IPS-20b (cell line): ENCODE data around the gene TSPAN8.
A peak's percentile ranks its signal among the peaks of the same experiment; 100 is the strongest.

Experiments
- H3K27ac ChIP-seq: one replicate; pipeline ENCODE4 v1.5.1; 2013; ENCODE audit warnings: low read length
- H3K27me3 ChIP-seq: 2 replicates; pipeline ENCODE4 v1.6.1; 2013; ENCODE audit warnings: mild to moderate bottlenecking, low read length, inconsistent platforms; ENCODE audit not compliant: insufficient read depth
- H3K36me3 ChIP-seq: 2 replicates; pipeline ENCODE4 v1.6.1; 2013; ENCODE audit warnings: low read depth, mild to moderate bottlenecking, inconsistent platforms, low read length, moderate library complexity; ENCODE audit not compliant: insufficient read depth
- H3K4me1 ChIP-seq: 2 replicates; pipeline ENCODE4 v1.6.1; 2013; ENCODE audit warnings: mild to moderate bottlenecking, control low read depth, inconsistent platforms, low read length, moderate library complexity; ENCODE audit not compliant: insufficient read depth
- H3K4me3 ChIP-seq: 2 replicates; pipeline ENCODE4 v1.5.1; 2013; ENCODE audit warnings: mild to moderate bottlenecking, low read length, inconsistent platforms
- H3K9ac ChIP-seq: 2 replicates; pipeline ENCODE4 v1.6.1; 2013; ENCODE audit warnings: low read depth, mild to moderate bottlenecking, inconsistent platforms, low read length, moderate library complexity
- H3K9me3 ChIP-seq: 2 replicates; pipeline ENCODE4 v1.6.1; 2013; ENCODE audit warnings: mild to moderate bottlenecking, low read depth, low read length, inconsistent platforms; ENCODE audit not compliant: insufficient read depth

Gene TSPAN8

GRCh38 chr12:71157601-71158233, at the start of gene TSPAN8:
Gene TSPAN8 (minus strand): TSS chr12:71157999. CDS start chr12:71157678, 321 bp downstream.
- H3K9ac ChIP-seq, result no peak within 1 kb of the TSS
- no peaks in the 10 kb centered on the region for H3K27me3 ChIP-seq
- no peaks in the 10 kb centered on the region for H3K36me3 ChIP-seq
- no peaks in the 10 kb centered on the region for H3K9me3 ChIP-seq
- no peak within 1 kb of the TSS for H3K4me3 ChIP-seq
- no peak within 1 kb of the TSS for H3K27ac ChIP-seq
- no peaks in the 10 kb centered on the region for H3K4me1 ChIP-seq

GRCh38 chr12:71201136-71201679, 43.4 kb upstream of the TSPAN8 start:
- no peak overlapping the region for H3K9ac ChIP-seq
- H3K27ac ChIP-seq, result peak overlapping the region; percentile 53
- peaks cover 13% of the 10 kb centered on the region; the same call in 1 of the 2 replicates for H3K4me1 ChIP-seq
- H3K4me3 ChIP-seq, result peak overlapping the region; percentile 41
- H3K27me3 ChIP-seq, result no peaks in the 10 kb centered on the region
- peaks cover 20% of the 10 kb centered on the region for H3K9me3 ChIP-seq
- H3K36me3 ChIP-seq, result no peaks in the 10 kb centered on the region

- Histone ChIP-seq H3K27me3 (no peaks in the 10 kb centered on the region), H3K9ac (no peak overlapping the region), H3K27ac (no peak overlapping the region), H3K36me3 (no peaks in the 10 kb centered on the region), H3K4me3 (no peak overlapping the region), H3K4me1 (peaks cover 17% of the 10 kb centered on the region; the same call in 1 of the 2 replicates), H3K9me3 (peaks cover 15% of the 10 kb centered on the region)
Measured at GRCh38 chr12:71200706-71201105, 42.9 kb upstream of the TSPAN8 start.

- H3K9me3 ChIP-seq, result no peaks in the 10 kb centered on the region
Measured at GRCh38 chr12:71197460-71197859, 39.7 kb upstream of the TSPAN8 start.

GRCh38 chr12:71195338-71195896, 37.6 kb upstream of the TSPAN8 start:
- no peaks in the 10 kb centered on the region for H3K36me3 ChIP-seq
- peaks cover 27% of the 10 kb centered on the region; the same call in 1 of the 2 replicates for H3K4me1 ChIP-seq
- H3K27ac ChIP-seq, result no peak overlapping the region
- no peak overlapping the region for H3K9ac ChIP-seq
- H3K4me3 ChIP-seq, result no peak overlapping the region
- H3K9me3 ChIP-seq, result no peaks in the 10 kb centered on the region
- no peaks in the 10 kb centered on the region for H3K27me3 ChIP-seq

More at GRCh38 chr12:71197460-71197859, 39.7 kb upstream of the TSPAN8 start:
- Histone ChIP-seq H3K9ac (no peak overlapping the region), H3K4me1 (peaks cover 29% of the 10 kb centered on the region; the same call in 1 of the 2 replicates), H3K27me3 (no peaks in the 10 kb centered on the region), H3K36me3 (no peaks in the 10 kb centered on the region), H3K27ac (no peak overlapping the region), H3K4me3 (no peak overlapping the region)

GRCh38 chr12:71194657-71195056, 36.9 kb upstream of the TSPAN8 start:
- Histone ChIP-seq H3K4me1 (peaks cover 27% of the 10 kb centered on the region; the same call in 1 of the 2 replicates), H3K27me3 (no peaks in the 10 kb centered on the region), H3K4me3 (no peak overlapping the region), H3K9ac (no peak overlapping the region), H3K36me3 (no peaks in the 10 kb centered on the region), H3K27ac (no peak overlapping the region), H3K9me3 (no peaks in the 10 kb centered on the region)

- no peak overlapping the region for H3K27ac ChIP-seq
- peaks cover 27% of the 10 kb centered on the region; the same call in 1 of the 2 replicates for H3K4me1 ChIP-seq
- no peak overlapping the region for H3K9ac ChIP-seq
- no peaks in the 10 kb centered on the region for H3K36me3 ChIP-seq
- H3K27me3 ChIP-seq, result no peaks in the 10 kb centered on the region
- no peak overlapping the region for H3K4me3 ChIP-seq
- no peaks in the 10 kb centered on the region for H3K9me3 ChIP-seq
Measured at GRCh38 chr12:71193041-71193440, 35.2 kb upstream of the TSPAN8 start.

- no peaks in the 10 kb centered on the region for H3K36me3 ChIP-seq
- H3K27ac ChIP-seq, result no peak overlapping the region
- no peaks in the 10 kb centered on the region for H3K9me3 ChIP-seq
- no peak overlapping the region; the same call in 1 of the 2 replicates for H3K4me3 ChIP-seq
- H3K4me1 ChIP-seq, result peaks cover 27% of the 10 kb centered on the region; the same call in 1 of the 2 replicates
- H3K27me3 ChIP-seq, result no peaks in the 10 kb centered on the region
- no peak overlapping the region for H3K9ac ChIP-seq
Measured at GRCh38 chr12:71191509-71192196, 33.9 kb upstream of the TSPAN8 start.

GRCh38 chr12:71190822-71191221, 33.0 kb upstream of the TSPAN8 start:
- Histone ChIP-seq H3K4me3 (no peak overlapping the region), H3K27ac (no peak overlapping the region), H3K9me3 (no peaks in the 10 kb centered on the region), H3K36me3 (no peaks in the 10 kb centered on the region), H3K4me1 (peaks cover 22% of the 10 kb centered on the region; the same call in 1 of the 2 replicates), H3K9ac (no peak overlapping the region), H3K27me3 (no peaks in the 10 kb centered on the region)

- H3K4me3 ChIP-seq, result no peak overlapping the region
- no peaks in the 10 kb centered on the region for H3K9me3 ChIP-seq
- no peak overlapping the region for H3K27ac ChIP-seq
- H3K27me3 ChIP-seq, result no peaks in the 10 kb centered on the region
- H3K4me1 ChIP-seq, result peaks cover 10% of the 10 kb centered on the region; the same call in 1 of the 2 replicates
- H3K36me3 ChIP-seq, result no peaks in the 10 kb centered on the region
- H3K9ac ChIP-seq, result no peak overlapping the region
Measured at GRCh38 chr12:71187379-71187778, 29.6 kb upstream of the TSPAN8 start.

- Histone ChIP-seq H3K36me3 (no peaks in the 10 kb centered on the region), H3K27me3 (no peaks in the 10 kb centered on the region), H3K27ac (no peak overlapping the region), H3K9me3 (no peaks in the 10 kb centered on the region), H3K4me3 (no peak overlapping the region), H3K9ac (no peak overlapping the region), H3K4me1 (peaks cover 5% of the 10 kb centered on the region; the same call in 1 of the 2 replicates)
Measured at GRCh38 chr12:71186571-71187288, 28.9 kb upstream of the TSPAN8 start.
